ENCODE results near the gene RGN.
A peak's percentile ranks its signal among the peaks of the same experiment; 100 is the strongest.
"Not testable (repeated sequence)": the region's sequence is repeated elsewhere in the genome, so short reads cannot be mapped to it uniquely, and the experiment has no call there.

Gene RGN

GRCh38 chrX:47124466-47124865 is 46.2 kb downstream of the RGN start:
- not testable (repeated sequence) for DNase-seq (ENCODE audit: low spot score)

GRCh38 chrX:47129157-47129898 is 51.1 kb downstream of the RGN start:
- DNase-seq (ENCODE audit: low spot score), result peak; percentile 95

- no peak for DNase-seq (ENCODE audit: low spot score)
These were observed 51.7 kb downstream of the RGN start for GRCh38 chrX:47129899-47130358.

GRCh38 chrX:47133493-47133892 is 55.2 kb downstream of the RGN start:
- DNase-seq (ENCODE audit: low spot score), result no peak

GRCh38 chrX:47135650-47136049 is 57.4 kb downstream of the RGN start:
- DNase-seq (ENCODE audit: low spot score), result not testable (repeated sequence)

GRCh38 chrX:47138171-47138570 is 59.9 kb downstream of the RGN start:
- no peak for DNase-seq (ENCODE audit: low spot score)

Measured in AG08395 (cell line).